Camera-type eye (tissue), 1 donor: ENCODE results near the gene ZNF420. TPM values are rescaled to one million over a fixed set of nuclear protein-coding genes. Genes with fewer than 3 reads are reported as not detected.

ENCODE experiments used
- total RNA-seq: library from RNA; depleted of rRNA; stranded (reverse); fragments of >200 nt; gene quantifications from one replicate; pipeline ENCODE4 v1.2.3, GENCODE V29; 2014

Gene ZNF420
- 39.5 TPM for total RNA-seq

DNA sequence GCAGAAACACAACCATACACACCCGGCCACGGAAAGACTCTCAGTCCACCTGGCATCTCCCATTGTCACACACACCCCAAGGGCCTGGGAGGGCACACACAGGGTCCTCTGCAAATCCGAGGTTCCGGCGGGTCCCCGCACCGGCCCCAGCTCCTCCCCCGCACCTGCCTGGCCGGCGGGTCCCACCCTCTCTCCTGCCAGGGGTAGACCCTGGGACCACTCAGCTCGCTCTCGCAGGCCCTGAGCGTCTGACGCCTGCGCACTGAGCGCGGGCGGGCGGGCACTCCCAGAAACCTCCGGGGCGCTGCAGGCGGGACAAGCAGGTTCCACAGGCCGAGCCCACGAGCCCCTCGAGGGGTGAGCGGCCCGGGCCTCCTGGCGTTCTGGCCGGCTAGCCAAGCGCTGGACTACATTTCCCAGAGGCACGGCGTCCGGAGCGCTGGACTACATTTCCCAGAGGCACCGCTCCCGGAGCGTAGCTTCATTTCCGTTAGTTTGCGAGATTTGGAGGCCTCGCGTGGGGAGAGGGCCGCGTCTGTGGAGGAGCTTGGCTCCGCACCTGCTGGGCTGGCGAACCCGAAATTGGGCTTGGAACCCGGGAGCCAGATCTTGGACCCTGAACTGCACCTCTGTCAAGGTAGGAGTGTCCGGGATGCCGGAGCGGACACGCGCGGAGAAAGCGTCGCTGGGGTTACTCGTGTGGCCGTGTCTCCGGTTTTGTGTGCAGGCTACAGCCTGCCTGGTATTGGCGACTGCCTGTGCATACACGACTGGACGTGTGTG is at the start of gene ZNF420:
ZNF420 (plus strand) TSS at position 500 of the 783 bp plus-strand sequence. CDS start 10,686 bp downstream, outside the sequence.

GRCh38 chr19:37172368-37173366 is 94.4 kb downstream of the ZNF420 start, which contains the start of gene ZNF585A:
Gene ZNF585A, minus strand, starts transcription at chr19:37172695. Its CDS starts 2,785 bp downstream, at chr19:37169910.

Other genes with a start within 250 kb of the ZNF420 start
- gene ZNF790, start 240.0 kb upstream of the ZNF420 start, total RNA-seq, result 20.8 TPM
- 34.3 TPM for gene ZNF345, start 227.6 kb upstream of the ZNF420 start, total RNA-seq
- gene ZNF829, start 162.1 kb upstream of the ZNF420 start, total RNA-seq, result 7.9 TPM
- gene ZNF568, start 162.1 kb upstream of the ZNF420 start, total RNA-seq, result 36.0 TPM
- gene ZNF585A, start 94.3 kb downstream of the ZNF420 start, total RNA-seq, result 21.9 TPM
- 34.1 TPM for gene ZNF585B, start 132.1 kb downstream of the ZNF420 start, total RNA-seq
- 21.6 TPM for gene ZNF383, start 139.8 kb downstream of the ZNF420 start, total RNA-seq